HCT116 (cell line): ENCODE results near the gene GRIN3A.

Experiments
- CEBPB ChIP-seq: IDR thresholded peaks from 2 replicates; pipeline ENCODE4 v1.6.1; 2012; ENCODE audit warnings: low read depth
- ELF1 ChIP-seq: IDR thresholded peaks from 2 replicates; pipeline ENCODE4 v1.6.1; 2012; ENCODE audit warnings: low read depth, borderline replicate concordance
- EZH2 ChIP-seq: fragments of 200-600 bp; sonication (generic); IDR thresholded peaks from 2 replicates; pipeline ENCODE4 v1.6.1; 2017; ENCODE audit warnings: antibody characterized with exemption, mixed run types
- POLR2A ChIP-seq: IDR thresholded peaks from 2 replicates; pipeline ENCODE4 v1.7.0; 2011; ENCODE audit warnings: borderline replicate concordance; ENCODE audit not compliant: insufficient read depth, insufficient read length; ENCODE audit errors: extremely low read depth
- TF ChIP-seq, protein P1 (sequence below): IDR thresholded peaks from 2 replicates; pipeline ENCODE4 v1.6.1; 2011; ENCODE audit warnings: mild to moderate bottlenecking, low read length, moderate library complexity; ENCODE audit not compliant: insufficient replicate concordance; ENCODE audit errors: extremely low read depth
- TF ChIP-seq, protein P2 (sequence below), 3 experiments: fragments of 200-600 bp in 1 of 3; sonication (generic) in 1 of 3; IDR thresholded peaks in 2 of 3; conservative IDR thresholded peaks in 1 of 3; 2 replicates each; pipeline ENCODE4 v1.5.1; 2012 to 2017; ENCODE audit warnings: low read depth in 2 of 3, low read length in 2 of 3, antibody characterized with exemption in 1 of 3, borderline replicate concordance in 1 of 3, control low read depth in 1 of 3, mild to moderate bottlenecking in 1 of 3, mixed read lengths in 1 of 3, mixed run types in 1 of 3, moderate library complexity in 1 of 3; ENCODE audit not compliant: insufficient read depth in 1 of 3

DNA sequence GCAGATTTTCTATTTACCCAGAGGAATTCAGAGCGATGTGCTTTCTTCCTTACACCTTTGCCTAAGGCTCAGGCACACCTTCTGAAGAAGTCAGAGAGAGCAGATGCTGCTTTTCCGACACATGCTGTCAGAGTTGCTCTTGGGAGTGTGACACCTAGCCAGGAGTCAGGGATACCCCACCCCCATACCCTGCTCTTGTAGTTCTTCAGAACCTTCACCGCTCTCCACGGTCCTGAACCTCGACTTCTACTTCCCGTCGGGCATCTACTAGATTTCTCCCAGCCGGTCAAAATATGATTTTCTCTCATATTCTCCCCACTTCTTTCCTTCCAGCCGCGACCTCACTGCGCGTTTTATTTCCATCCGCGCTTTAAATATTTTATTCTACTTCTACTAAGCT lies 1.7 kb downstream of the GRIN3A start:
- TF ChIP-seq, protein P1, sequence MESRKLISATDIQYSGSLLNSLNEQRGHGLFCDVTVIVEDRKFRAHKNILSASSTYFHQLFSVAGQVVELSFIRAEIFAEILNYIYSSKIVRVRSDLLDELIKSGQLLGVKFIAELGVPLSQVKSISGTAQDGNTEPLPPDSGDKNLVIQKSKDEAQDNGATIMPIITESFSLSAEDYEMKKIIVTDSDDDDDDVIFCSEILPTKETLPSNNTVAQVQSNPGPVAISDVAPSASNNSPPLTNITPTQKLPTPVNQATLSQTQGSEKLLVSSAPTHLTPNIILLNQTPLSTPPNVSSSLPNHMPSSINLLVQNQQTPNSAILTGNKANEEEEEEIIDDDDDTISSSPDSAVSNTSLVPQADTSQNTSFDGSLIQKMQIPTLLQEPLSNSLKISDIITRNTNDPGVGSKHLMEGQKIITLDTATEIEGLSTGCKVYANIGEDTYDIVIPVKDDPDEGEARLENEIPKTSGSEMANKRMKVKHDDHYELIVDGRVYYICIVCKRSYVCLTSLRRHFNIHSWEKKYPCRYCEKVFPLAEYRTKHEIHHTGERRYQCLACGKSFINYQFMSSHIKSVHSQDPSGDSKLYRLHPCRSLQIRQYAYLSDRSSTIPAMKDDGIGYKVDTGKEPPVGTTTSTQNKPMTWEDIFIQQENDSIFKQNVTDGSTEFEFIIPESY, result no peak
- TF ChIP-seq CEBPB (no peak), POLR2A (no peak), EZH2 (no peak), ELF1 (no peak)
- TF ChIP-seq, protein P2, sequence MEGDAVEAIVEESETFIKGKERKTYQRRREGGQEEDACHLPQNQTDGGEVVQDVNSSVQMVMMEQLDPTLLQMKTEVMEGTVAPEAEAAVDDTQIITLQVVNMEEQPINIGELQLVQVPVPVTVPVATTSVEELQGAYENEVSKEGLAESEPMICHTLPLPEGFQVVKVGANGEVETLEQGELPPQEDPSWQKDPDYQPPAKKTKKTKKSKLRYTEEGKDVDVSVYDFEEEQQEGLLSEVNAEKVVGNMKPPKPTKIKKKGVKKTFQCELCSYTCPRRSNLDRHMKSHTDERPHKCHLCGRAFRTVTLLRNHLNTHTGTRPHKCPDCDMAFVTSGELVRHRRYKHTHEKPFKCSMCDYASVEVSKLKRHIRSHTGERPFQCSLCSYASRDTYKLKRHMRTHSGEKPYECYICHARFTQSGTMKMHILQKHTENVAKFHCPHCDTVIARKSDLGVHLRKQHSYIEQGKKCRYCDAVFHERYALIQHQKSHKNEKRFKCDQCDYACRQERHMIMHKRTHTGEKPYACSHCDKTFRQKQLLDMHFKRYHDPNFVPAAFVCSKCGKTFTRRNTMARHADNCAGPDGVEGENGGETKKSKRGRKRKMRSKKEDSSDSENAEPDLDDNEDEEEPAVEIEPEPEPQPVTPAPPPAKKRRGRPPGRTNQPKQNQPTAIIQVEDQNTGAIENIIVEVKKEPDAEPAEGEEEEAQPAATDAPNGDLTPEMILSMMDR (IDR thresholded peaks at IDR 0.05 in 2 of 3, conservative IDR thresholded peaks at IDR 0.05 in 1 of 3; ENCODE audit: borderline replicate concordance in 1 of 3, insufficient read depth in 1 of 3, low read depth in 2 of 3, low read length in 2 of 3), result no peak
